ENCODE data around the gene EFNA5.

GRCh38 chr5:107602896-107603295 is 67.8 kb downstream of the EFNA5 start:
- TF ChIP-seq CTCF (IDR thresholded peaks at IDR 0.05; ENCODE audit: borderline replicate concordance, extremely low read depth, low read length, poor library complexity, severe bottlenecking) (no peak), EZH2 (IDR thresholded peaks at IDR 0.05; ENCODE audit: borderline replicate concordance, low read depth, low read length, severe bottlenecking) (no peak)

Measured in DND-41 (cell line).